SK-N-SH (cell line): ENCODE data around the gene PMP22.
"Not testable (repeated sequence)": the region's sequence is repeated elsewhere in the genome, so short reads cannot be mapped to it uniquely, and the experiment has no call there.

ENCODE experiments used
- CHD2 ChIP-seq: fragments of 150-350 bp; IDR thresholded peaks from 2 replicates; pipeline ENCODE4 v1.6.1; 2018; ENCODE audit warnings: low read length; ENCODE audit not compliant: partially characterized antibody
- ELF1 ChIP-seq: IDR thresholded peaks from 2 replicates; pipeline ENCODE4 v1.4.0; 2012
- EP300 ChIP-seq, 2 experiments: IDR thresholded peaks; 2 replicates each; pipeline versions ENCODE4 v1.4.0 to v1.6.1; 2012; ENCODE audit warnings: borderline replicate concordance in 1 of 2, low read depth in 1 of 2, low read length in 1 of 2
- NFIC ChIP-seq: IDR thresholded peaks from 2 replicates; pipeline ENCODE4 v1.4.0; 2012; ENCODE audit warnings: borderline replicate concordance
- POLR2AphosphoS5 ChIP-seq: IDR thresholded peaks from 2 replicates; pipeline ENCODE4 v1.6.1; 2012; ENCODE audit warnings: low read depth, low read length
- RAD21 ChIP-seq: IDR thresholded peaks from 2 replicates; pipeline ENCODE4 v1.6.1; 2012; ENCODE audit warnings: mild to moderate bottlenecking, low read length
- TEAD4 ChIP-seq: IDR thresholded peaks from 2 replicates; pipeline ENCODE4 v1.4.0; 2012; ENCODE audit warnings: mild to moderate bottlenecking, borderline replicate concordance; ENCODE audit not compliant: insufficient read depth
- TF ChIP-seq, protein P1 (sequence below): IDR thresholded peaks from 2 replicates; pipeline ENCODE4 v1.4.0; 2012; ENCODE audit warnings: low read depth, borderline replicate concordance
- TF ChIP-seq, protein P2 (sequence below): fragments of 200-600 bp; sonication (generic); IDR thresholded peaks from 2 replicates; pipeline ENCODE4 v1.6.1; 2017; ENCODE audit warnings: antibody characterized with exemption, mild to moderate bottlenecking, moderate library complexity

DNA sequence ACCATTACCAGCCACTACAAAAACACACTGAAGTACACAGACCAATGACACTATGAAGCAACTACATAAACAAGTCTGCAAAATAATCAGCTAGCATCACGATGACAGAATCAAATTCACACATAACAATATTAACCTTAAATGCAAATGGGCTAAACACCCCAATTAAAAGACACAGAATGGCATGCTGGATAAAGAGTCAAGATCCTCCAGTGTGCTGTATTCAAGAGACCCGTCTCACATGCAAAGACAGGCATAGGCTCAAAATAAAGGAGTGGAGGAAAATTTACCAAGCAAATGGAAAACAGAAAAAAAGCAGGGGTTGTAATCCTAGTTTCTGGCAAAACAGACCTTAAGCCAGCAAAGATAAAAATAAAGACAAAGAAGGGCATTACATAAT lies 64.6 kb downstream of the PMP22 start:
- not testable (repeated sequence) for TF ChIP-seq POLR2AphosphoS5; TEAD4; NFIC; RAD21; EP300 (IDR thresholded peaks at IDR 0.05; ENCODE audit: borderline replicate concordance in 1 of 2, low read depth in 1 of 2, low read length in 1 of 2); CHD2; ELF1
- TF ChIP-seq, protein P1, sequence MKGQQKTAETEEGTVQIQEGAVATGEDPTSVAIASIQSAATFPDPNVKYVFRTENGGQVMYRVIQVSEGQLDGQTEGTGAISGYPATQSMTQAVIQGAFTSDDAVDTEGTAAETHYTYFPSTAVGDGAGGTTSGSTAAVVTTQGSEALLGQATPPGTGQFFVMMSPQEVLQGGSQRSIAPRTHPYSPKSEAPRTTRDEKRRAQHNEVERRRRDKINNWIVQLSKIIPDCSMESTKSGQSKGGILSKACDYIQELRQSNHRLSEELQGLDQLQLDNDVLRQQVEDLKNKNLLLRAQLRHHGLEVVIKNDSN = not testable (repeated sequence)
- TF ChIP-seq, protein P2, sequence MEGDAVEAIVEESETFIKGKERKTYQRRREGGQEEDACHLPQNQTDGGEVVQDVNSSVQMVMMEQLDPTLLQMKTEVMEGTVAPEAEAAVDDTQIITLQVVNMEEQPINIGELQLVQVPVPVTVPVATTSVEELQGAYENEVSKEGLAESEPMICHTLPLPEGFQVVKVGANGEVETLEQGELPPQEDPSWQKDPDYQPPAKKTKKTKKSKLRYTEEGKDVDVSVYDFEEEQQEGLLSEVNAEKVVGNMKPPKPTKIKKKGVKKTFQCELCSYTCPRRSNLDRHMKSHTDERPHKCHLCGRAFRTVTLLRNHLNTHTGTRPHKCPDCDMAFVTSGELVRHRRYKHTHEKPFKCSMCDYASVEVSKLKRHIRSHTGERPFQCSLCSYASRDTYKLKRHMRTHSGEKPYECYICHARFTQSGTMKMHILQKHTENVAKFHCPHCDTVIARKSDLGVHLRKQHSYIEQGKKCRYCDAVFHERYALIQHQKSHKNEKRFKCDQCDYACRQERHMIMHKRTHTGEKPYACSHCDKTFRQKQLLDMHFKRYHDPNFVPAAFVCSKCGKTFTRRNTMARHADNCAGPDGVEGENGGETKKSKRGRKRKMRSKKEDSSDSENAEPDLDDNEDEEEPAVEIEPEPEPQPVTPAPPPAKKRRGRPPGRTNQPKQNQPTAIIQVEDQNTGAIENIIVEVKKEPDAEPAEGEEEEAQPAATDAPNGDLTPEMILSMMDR = not testable (repeated sequence)
